Stimulated activated effector memory CD8-positive, alpha-beta T cell treated with anti-CD3 and anti-CD28 coated beads, Interleukin-12 subunit alpha, Interleukin-12 subunit beta, amount 100 ng/mL, for 72 hours (primary cell): Measurements from ENCODE around the gene MEIOB.
"Not testable (repeated sequence)": the region's sequence is repeated elsewhere in the genome, so short reads cannot be mapped to it uniquely, and the experiment has no call there.

Experiments used
- ATAC-seq: fragments of 150-1000 bp; cut with Tn5 transposase; 2 replicates; pipeline ENCODE4 v1.10.0; 2021
- DNase-seq, 2 donors: peaks; one replicate each; pipeline ENCODE4 v3.0.0; 2021 to 2022; ENCODE audit warnings: low spot score in 2 of 2
- H3K27ac Mint-ChIP-seq: one replicate; pipeline ENCODE4 v1.8.0; 2022; ENCODE audit warnings: mild to moderate bottlenecking, mixed read lengths
- H3K36me3 Mint-ChIP-seq: one replicate; pipeline ENCODE4 v1.8.0; 2022; ENCODE audit warnings: mild to moderate bottlenecking, mixed read lengths
- H3K4me1 Mint-ChIP-seq: one replicate; pipeline ENCODE4 v1.8.0; 2022; ENCODE audit warnings: mixed read lengths
- H3K4me3 Mint-ChIP-seq: one replicate; pipeline ENCODE4 v1.8.0; 2022; ENCODE audit warnings: mild to moderate bottlenecking, mixed read lengths
- H3K9me3 Mint-ChIP-seq: one replicate; pipeline ENCODE4 v1.8.0; 2022; ENCODE audit warnings: mixed read lengths

Gene MEIOB

DNA sequence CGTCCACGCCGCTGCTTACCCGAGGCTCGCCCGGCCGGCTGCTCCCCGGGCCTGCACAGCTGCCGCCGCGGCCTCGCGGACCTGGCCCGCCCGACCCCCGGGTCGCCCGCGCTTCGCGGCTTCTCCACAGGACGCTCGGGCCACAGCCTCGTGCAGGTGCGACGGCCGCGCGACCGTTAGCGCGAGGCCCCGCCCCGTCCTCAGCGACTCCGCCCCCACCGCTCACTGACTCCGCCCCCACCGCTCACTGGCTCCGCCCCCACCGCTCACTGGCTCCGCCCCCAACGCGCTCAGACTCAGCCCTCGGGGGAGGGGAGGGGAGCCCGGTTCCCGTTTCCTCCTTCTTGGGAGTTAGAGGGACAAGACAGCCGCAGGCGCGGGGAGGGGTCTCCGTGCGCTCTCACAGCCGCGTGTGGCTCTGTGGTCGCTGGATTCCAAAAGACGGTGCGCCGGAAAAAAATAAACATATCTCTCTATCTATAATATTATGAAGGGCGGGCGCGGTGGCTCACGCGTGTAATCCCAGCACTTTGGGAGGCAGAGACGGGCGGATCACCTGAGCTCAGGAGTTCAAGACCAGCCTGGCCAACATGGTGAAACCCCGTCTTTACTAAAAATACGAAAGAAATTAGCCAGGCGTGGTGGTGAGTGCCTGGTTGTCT is at the start of gene MEIOB:
TSS of gene MEIOB (minus strand) at position 191 of the 662 bp plus-strand sequence. CDS start 3,989 bp downstream, outside the sequence.
- peaks cover 7% of the 10 kb centered on the region for H3K4me1 Mint-ChIP-seq
- ATAC-seq, result no peak
- no peak within 1 kb of the TSS for H3K27ac Mint-ChIP-seq
- H3K4me3 Mint-ChIP-seq, result peak within 1 kb of the TSS; percentile 51
- H3K9me3 Mint-ChIP-seq, result no peaks in the 10 kb centered on the region
- H3K36me3 Mint-ChIP-seq, result no peaks in the 10 kb centered on the region
- peak; percentile 15 to 56 for DNase-seq

- DNase-seq (no peak), ATAC-seq (peak; percentile 47)
- peaks cover 6% of the 10 kb centered on the region for H3K4me1 Mint-ChIP-seq
- H3K4me3 Mint-ChIP-seq, result no peak overlapping the region
- H3K36me3 Mint-ChIP-seq, result no peaks in the 10 kb centered on the region
- no peaks in the 10 kb centered on the region for H3K9me3 Mint-ChIP-seq
- H3K27ac Mint-ChIP-seq, result no peak overlapping the region
Observed at GRCh38 chr16:1920727-1921171, 48.8 kb upstream of the MEIOB start.

- not testable (repeated sequence) for ATAC-seq, H3K4me3 Mint-ChIP-seq, H3K4me1 Mint-ChIP-seq
Observed at GRCh38 chr16:1920122-1920521, 48.2 kb upstream of the MEIOB start.

DNA sequence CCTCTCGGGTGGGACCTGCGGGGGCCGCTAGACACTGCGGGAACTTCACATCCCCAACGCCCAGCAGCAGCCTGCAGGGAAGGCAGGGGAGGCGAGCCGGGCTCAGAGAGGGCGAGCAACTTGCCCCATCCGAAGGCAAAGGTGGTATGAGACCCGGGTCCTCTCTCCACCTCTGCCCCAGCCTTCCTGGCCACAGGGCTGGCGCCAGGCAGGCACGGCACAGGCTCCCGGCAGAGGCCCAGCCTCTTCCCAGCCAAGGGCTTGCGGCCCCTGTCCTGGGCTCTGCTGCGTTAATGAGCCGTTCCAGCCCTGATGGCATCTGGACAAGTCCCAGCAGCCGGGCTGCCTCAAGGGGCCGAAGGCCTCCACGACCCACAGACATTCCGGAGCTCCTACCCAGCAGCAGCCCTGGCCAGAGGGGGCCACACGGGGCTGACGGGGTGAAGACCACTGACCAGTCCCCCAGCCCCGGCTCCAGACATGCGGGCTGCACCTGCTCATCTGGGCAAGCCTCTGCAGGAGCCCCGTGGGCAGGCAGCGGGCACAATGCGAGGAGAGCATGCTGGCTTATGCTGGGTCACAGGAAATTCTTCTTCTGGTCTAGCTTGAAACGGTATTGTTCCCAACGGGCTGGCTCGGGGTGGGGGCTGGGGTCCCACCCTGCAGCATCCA is 47.5 kb upstream of the MEIOB start:
- DNase-seq (no peak), ATAC-seq (no peak)
- peaks cover 6% of the 10 kb centered on the region for H3K4me1 Mint-ChIP-seq
- no peaks in the 10 kb centered on the region for H3K9me3 Mint-ChIP-seq
- H3K36me3 Mint-ChIP-seq, result no peaks in the 10 kb centered on the region
- no peak overlapping the region for H3K27ac Mint-ChIP-seq
- H3K4me3 Mint-ChIP-seq, result no peak overlapping the region

More at GRCh38 chr16:1920122-1920521, 48.2 kb upstream of the MEIOB start:
- not testable (repeated sequence) for DNase-seq, H3K36me3 Mint-ChIP-seq, H3K9me3 Mint-ChIP-seq, H3K27ac Mint-ChIP-seq

GRCh38 chr16:1918351-1919326 is 46.7 kb upstream of the MEIOB start, which contains the start of gene HS3ST6:
Gene HS3ST6 (minus strand): TSS chr16:1918415. CDS start chr16:1918323, 92 bp downstream.
- Mint-ChIP-seq H3K4me3 (no peak within 1 kb of the TSS), H3K27ac (no peak within 1 kb of the TSS), H3K4me1 (peaks cover 6% of the 10 kb centered on the region), H3K36me3 (no peaks in the 10 kb centered on the region), H3K9me3 (no peaks in the 10 kb centered on the region)
- ATAC-seq (no peak), DNase-seq (no peak)

GRCh38 chr16:1917665-1918350 is 45.8 kb upstream of the MEIOB start:
- H3K9me3 Mint-ChIP-seq, result no peaks in the 10 kb centered on the region
- no peak overlapping the region for H3K4me3 Mint-ChIP-seq
- ATAC-seq, result no peak
- no peak for DNase-seq
- H3K27ac Mint-ChIP-seq, result no peak overlapping the region
- peaks cover 6% of the 10 kb centered on the region for H3K4me1 Mint-ChIP-seq
- H3K36me3 Mint-ChIP-seq, result no peaks in the 10 kb centered on the region

DNA sequence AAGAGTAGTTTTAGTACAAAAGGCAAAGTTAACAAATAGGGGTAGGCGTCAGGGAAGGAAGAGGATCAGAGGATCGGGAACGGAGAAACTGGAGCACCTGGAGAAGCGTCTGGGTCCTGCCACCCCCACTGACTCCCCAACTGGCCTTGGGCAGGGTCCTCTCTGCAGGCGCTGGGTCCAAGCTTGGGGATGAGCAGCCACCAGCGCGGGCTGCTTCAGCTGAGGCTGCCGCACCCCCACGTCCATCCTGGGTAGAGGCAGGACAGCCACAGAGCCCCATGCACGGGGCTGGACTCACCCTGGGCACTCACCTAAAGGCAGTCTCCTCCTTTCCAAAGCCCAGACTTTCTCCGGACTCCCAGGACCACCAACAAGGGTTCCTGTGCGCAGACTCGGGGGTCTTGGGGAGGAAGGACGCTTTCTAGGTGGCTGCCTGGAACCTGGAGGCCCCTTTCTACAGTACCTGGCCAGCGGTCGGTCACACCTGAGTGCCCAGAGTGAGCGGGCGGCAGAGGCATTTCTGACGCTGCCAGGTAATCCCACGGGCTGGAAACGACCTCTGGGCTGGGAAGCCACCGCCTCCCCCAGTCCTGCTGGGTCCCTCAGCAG is 45.2 kb upstream of the MEIOB start:
- ATAC-seq, result no peak
- no peak for DNase-seq
- Mint-ChIP-seq H3K9me3 (no peaks in the 10 kb centered on the region), H3K4me3 (no peak overlapping the region), H3K36me3 (no peaks in the 10 kb centered on the region), H3K4me1 (peaks cover 6% of the 10 kb centered on the region), H3K27ac (no peak overlapping the region)

DNA sequence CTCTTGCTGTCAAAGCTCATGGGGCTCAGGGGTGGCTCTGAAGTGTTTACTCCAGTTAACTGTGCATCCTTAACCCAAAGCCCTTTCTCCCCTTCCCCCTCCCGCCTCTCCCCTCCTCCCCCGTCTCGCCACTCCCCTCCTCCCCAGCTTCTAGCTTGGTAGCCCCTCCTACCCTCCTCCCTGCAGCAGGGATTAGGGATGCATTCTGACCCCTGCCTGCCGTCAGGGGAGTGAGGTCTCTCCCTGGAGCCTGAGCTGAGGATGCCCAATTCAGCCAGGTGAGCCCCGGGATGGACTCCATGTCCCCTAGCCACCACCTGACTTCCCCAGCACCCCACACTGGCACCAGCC is 44.7 kb upstream of the MEIOB start:
- no peaks in the 10 kb centered on the region for H3K36me3 Mint-ChIP-seq
- DNase-seq, result no peak
- H3K27ac Mint-ChIP-seq, result no peak overlapping the region
- no peaks in the 10 kb centered on the region for H3K9me3 Mint-ChIP-seq
- peaks cover 6% of the 10 kb centered on the region for H3K4me1 Mint-ChIP-seq
- no peak for ATAC-seq
- no peak overlapping the region for H3K4me3 Mint-ChIP-seq

- no peak for ATAC-seq
- Mint-ChIP-seq H3K9me3 (no peaks in the 10 kb centered on the region), H3K27ac (no peak overlapping the region), H3K4me1 (peaks cover 6% of the 10 kb centered on the region), H3K36me3 (no peaks in the 10 kb centered on the region), H3K4me3 (no peak overlapping the region)
- no peak for DNase-seq
Observed at GRCh38 chr16:1915732-1916639, 44.0 kb upstream of the MEIOB start.

- Mint-ChIP-seq H3K4me1 (no peaks in the 10 kb centered on the region), H3K4me3 (no peak overlapping the region), H3K9me3 (no peaks in the 10 kb centered on the region), H3K36me3 (no peaks in the 10 kb centered on the region), H3K27ac (no peak overlapping the region)
- no peak for ATAC-seq
- no peak for DNase-seq
Observed at GRCh38 chr16:1914988-1915387, 43.0 kb upstream of the MEIOB start.

DNA sequence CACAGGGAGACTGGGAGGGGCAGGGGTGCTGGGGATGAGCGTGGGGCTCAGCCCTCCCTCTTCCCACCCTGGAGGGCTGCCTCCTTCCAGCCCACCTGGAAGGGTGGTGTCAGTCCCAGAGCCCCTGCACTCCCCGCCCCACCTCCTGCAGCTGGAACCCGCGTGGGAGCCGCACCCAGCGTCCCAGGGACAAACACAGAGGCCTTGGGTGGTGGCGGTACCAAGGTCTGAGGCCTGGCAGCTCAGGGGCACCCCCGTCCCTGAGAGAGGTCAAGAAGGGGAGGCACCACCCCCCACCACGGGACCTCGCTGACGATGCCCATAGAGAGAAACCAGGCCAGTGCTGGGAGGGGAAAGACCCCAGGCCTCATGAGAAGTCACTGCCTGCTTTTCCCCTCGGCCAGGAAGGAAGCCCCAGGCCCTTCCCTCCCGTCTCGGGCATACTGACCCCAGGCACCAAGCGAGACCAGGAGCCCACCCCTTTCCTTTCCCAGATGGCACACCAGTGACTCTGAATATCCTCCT is 42.2 kb upstream of the MEIOB start:
- Mint-ChIP-seq H3K27ac (no peak overlapping the region), H3K9me3 (no peaks in the 10 kb centered on the region), H3K4me3 (no peak overlapping the region), H3K4me1 (no peaks in the 10 kb centered on the region), H3K36me3 (no peaks in the 10 kb centered on the region)
- DNase-seq, result no peak
- no peak for ATAC-seq

- no peak overlapping the region for H3K27ac Mint-ChIP-seq
- H3K9me3 Mint-ChIP-seq, result no peaks in the 10 kb centered on the region
- H3K4me3 Mint-ChIP-seq, result no peak overlapping the region
- no peaks in the 10 kb centered on the region for H3K36me3 Mint-ChIP-seq
- ATAC-seq, result peak; percentile 6
- DNase-seq, result no peak
- H3K4me1 Mint-ChIP-seq, result no peaks in the 10 kb centered on the region
Observed at GRCh38 chr16:1913327-1914083, 41.5 kb upstream of the MEIOB start.

DNA sequence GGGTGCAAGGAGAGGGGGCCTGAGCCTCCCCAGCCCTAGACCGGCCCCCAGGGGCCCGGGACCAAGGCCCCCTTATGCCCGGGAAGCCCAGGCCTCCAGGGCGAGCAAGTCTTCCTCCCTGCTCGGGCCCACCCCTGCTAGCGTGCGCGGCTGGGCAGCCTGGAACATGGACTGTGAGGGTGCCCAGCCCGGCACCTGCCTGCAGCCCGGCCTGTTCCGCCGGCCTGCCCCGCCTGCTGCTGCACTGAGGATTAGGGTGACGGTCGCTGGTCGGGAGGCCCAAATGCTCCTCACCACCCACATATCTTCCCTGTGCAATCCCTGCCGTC is 40.2 kb upstream of the MEIOB start:
- no peaks in the 10 kb centered on the region for H3K9me3 Mint-ChIP-seq
- ATAC-seq, result no peak
- no peak overlapping the region for H3K4me3 Mint-ChIP-seq
- no peaks in the 10 kb centered on the region for H3K4me1 Mint-ChIP-seq
- H3K36me3 Mint-ChIP-seq, result no peaks in the 10 kb centered on the region
- DNase-seq, result no peak
- no peak overlapping the region for H3K27ac Mint-ChIP-seq
